T-cell (primary cell): ENCODE results near the gene NLRP10. TPM values are rescaled to one million over a fixed set of nuclear protein-coding genes. Genes with fewer than 3 reads are reported as not detected.

Experiments used
- ATAC-seq, 4 experiments: fragments of 200-7000 bp in 3 of 4; fragments of 150-1000 bp in 1 of 4; cut with Tn5 transposase; replicated peaks in 1 of 4; 1 replicate in 3 of 4; 2 replicates in 1 of 4; pipeline ENCODE4 v1.10.0; 2021; ENCODE audit warnings: moderate library complexity in 3 of 4, mild to moderate bottlenecking in 2 of 4, moderate number of reproducible peaks in 1 of 4
- CTCF ChIA-PET, 2 donors: fragments of 300-600 bp; sonication (Branson Sonifier 250); formaldehyde crosslinking; loops; one replicate each; lab custom pipeline; 2022; ENCODE audit warnings: antibody characterized with exemption in 2 of 2; lab: Charles Lee
- POLR2A ChIA-PET, 2 donors: fragments of 300-600 bp; sonication (Branson Sonifier 250); formaldehyde crosslinking; loops; one replicate each; lab custom pipeline; 2022; ENCODE audit warnings: antibody characterized with exemption in 2 of 2; lab: Charles Lee
- DNase-seq, 35 experiments: peaks; one replicate each; pipeline versions ENCODE4 v3.0.0 to v3.0.0-alpha.2; 2013 to 2023
- H3K27ac ChIP-seq: one replicate; pipeline ENCODE4 v1.5.1; 2013; ENCODE audit warnings: low read length
- H3K27me3 ChIP-seq, 2 experiments: replicated peaks in 1 of 2; 1 replicate in 1 of 2; 2 replicates in 1 of 2; pipeline versions ENCODE4 v1.6.1 to v1.7.0; 2013; ENCODE audit warnings: low read length in 1 of 2, mixed read lengths in 1 of 2; ENCODE audit not compliant: control insufficient read depth in 2 of 2, insufficient read depth in 2 of 2; ENCODE audit errors: extremely low read depth in 1 of 2
- H3K36me3 ChIP-seq, 2 donors: 1 replicate in 1 of 2; 2 replicates in 1 of 2; pipeline versions ENCODE4 v1.6.1 to v1.7.0; 2013; ENCODE audit warnings: low read length in 1 of 2; ENCODE audit not compliant: control insufficient read depth in 2 of 2, insufficient read depth in 1 of 2; ENCODE audit errors: extremely low read depth in 1 of 2
- H3K4me1 ChIP-seq, 2 experiments: 1 replicate in 1 of 2; 2 replicates in 1 of 2; pipeline versions ENCODE4 v1.6.1 to v1.7.0; 2013; ENCODE audit warnings: low read length in 2 of 2, mixed read lengths in 1 of 2; ENCODE audit not compliant: insufficient read depth in 2 of 2, control insufficient read depth in 1 of 2; ENCODE audit errors: extremely low read depth in 1 of 2
- H3K4me3 ChIP-seq, 2 donors: 1 replicate in 1 of 2; 2 replicates in 1 of 2; pipeline versions ENCODE4 v1.5.1 to v1.7.0; 2013; ENCODE audit warnings: mild to moderate bottlenecking in 2 of 2, low read length in 1 of 2, moderate library complexity in 1 of 2; ENCODE audit not compliant: control insufficient read depth in 1 of 2; ENCODE audit errors: extremely low read depth in 1 of 2
- H3K9me3 ChIP-seq: 2 replicates; pipeline ENCODE4 v1.7.0; 2013
- H3K27ac Mint-ChIP-seq, 2 donors: one replicate each; pipeline ENCODE4 v1.8.0; 2020 to 2021; ENCODE audit warnings: mild to moderate bottlenecking in 2 of 2, mixed read lengths in 2 of 2
- H3K27me3 Mint-ChIP-seq, 2 donors: one replicate each; pipeline ENCODE4 v1.8.0; 2021 to 2022; ENCODE audit warnings: mixed read lengths in 2 of 2
- H3K36me3 Mint-ChIP-seq: one replicate; pipeline ENCODE4 v1.8.0; 2021; ENCODE audit warnings: mixed read lengths
- H3K4me1 Mint-ChIP-seq, 3 donors: one replicate each; pipeline ENCODE4 v1.8.0; 2020 to 2022; ENCODE audit warnings: mixed read lengths in 3 of 3, mild to moderate bottlenecking in 1 of 3
- H3K4me3 Mint-ChIP-seq, 3 donors: one replicate each; pipeline ENCODE4 v1.8.0; 2020 to 2022; ENCODE audit warnings: mild to moderate bottlenecking in 3 of 3, mixed read lengths in 3 of 3, moderate library complexity in 3 of 3
- H3K9me3 Mint-ChIP-seq, 3 donors: one replicate each; pipeline ENCODE4 v1.8.0; 2020 to 2022; ENCODE audit warnings: mixed read lengths in 3 of 3
- WGBS: methylation state at CpG from one replicate; pipeline ENCODE4 v1.1.5; 2013; ENCODE audit warnings: missing lambda C conversion rate; ENCODE audit not compliant: insufficient coverage; 5-methylcytosine and 5-hydroxymethylcytosine counted together
- total RNA-seq, 35 experiments: library from RNA in 6 of 35; stranded (reverse) in 6 of 35; fragments of 120-200 nt in 1 of 35; gene quantifications; one replicate each; pipeline versions ENCODE4 v1.2.1 to v1.2.4 and lab custom pipeline; 2013 to 2026

Gene NLRP10
- total RNA-seq, 5 donors from 2014 or later (not counting 1 experiment from before 2014, with no cell fraction given), result not detected

- Histone ChIP-seq H3K4me1 (no peaks in the 10 kb centered on the region), H3K4me3 (no peak overlapping the region), H3K9me3 (no peaks in the 10 kb centered on the region), H3K27me3 (peaks cover 0 to 3% of the 10 kb centered on the region in 2 experiments), H3K27ac (no peak overlapping the region), H3K36me3 (no peaks in the 10 kb centered on the region)
- H3K4me1 Mint-ChIP-seq, result no peaks in the 10 kb centered on the region
- ChIA-PET POLR2A (no interaction called here), CTCF (no interaction called here)
- H3K27ac Mint-ChIP-seq, result no peak overlapping the region
- DNase-seq (no peak), ATAC-seq (no peak)
- H3K27me3 Mint-ChIP-seq, result peaks cover 12 to 19% of the 10 kb centered on the region in 2 donors
- no peaks in the 10 kb centered on the region for H3K36me3 Mint-ChIP-seq
- no CpG with 5 or more reads among the region's 1 CpG for WGBS
- no peak overlapping the region for H3K4me3 Mint-ChIP-seq
- H3K9me3 Mint-ChIP-seq, result peaks cover 0 to 4% (median 2%) of the 10 kb centered on the region in 3 donors
These were observed 10.1 kb downstream of the NLRP10 start for GRCh38 chr11:7955191-7955590.

GRCh38 chr11:7949934-7950333 lies 15.3 kb downstream of the NLRP10 start:
- POLR2A ChIA-PET, result no interaction called here
- no peak overlapping the region for H3K4me3 ChIP-seq
- H3K9me3 ChIP-seq, result no peaks in the 10 kb centered on the region
- CTCF ChIA-PET, result interaction anchor here in 1 of 2 donors (0.6 kb wide), 1 partner anchor 39 kb away, joined by 3 read pairs; no protein-coding TSS in a partner anchor
- no peaks in the 10 kb centered on the region for H3K4me1 ChIP-seq
- Mint-ChIP-seq H3K36me3 (no peaks in the 10 kb centered on the region), H3K27me3 (peaks cover 26 to 38% of the 10 kb centered on the region in 2 donors), H3K4me3 (no peak overlapping the region), H3K4me1 (no peaks in the 10 kb centered on the region), H3K27ac (no peak overlapping the region), H3K9me3 (no peaks in the 10 kb centered on the region)
- DNase-seq (no peak), ATAC-seq (no peak)
- H3K27me3 ChIP-seq, result peaks cover 0 to 9% of the 10 kb centered on the region in 2 experiments
- no CpG with 5 or more reads among the region's 1 CpG for WGBS
- no peaks in the 10 kb centered on the region for H3K36me3 ChIP-seq
- H3K27ac ChIP-seq, result no peak overlapping the region

GRCh38 chr11:7944123-7944522 lies 21.1 kb downstream of the NLRP10 start:
- H3K9me3 ChIP-seq, result no peaks in the 10 kb centered on the region
- H3K4me3 Mint-ChIP-seq, result no peak overlapping the region
- H3K27ac Mint-ChIP-seq, result no peak overlapping the region
- peaks cover 9 to 26% (median 24%) of the 10 kb centered on the region in 3 donors for H3K9me3 Mint-ChIP-seq
- DNase-seq, result no peak
- H3K4me1 ChIP-seq, result no peaks in the 10 kb centered on the region
- ChIA-PET POLR2A (interaction anchor here in 1 of 2 donors (0.5 kb wide), 1 partner anchor 1888 kb away, joined by 3 read pairs; no protein-coding TSS in a partner anchor), CTCF (no interaction called here)
- H3K4me3 ChIP-seq, result no peak overlapping the region
- no peak overlapping the region for H3K27ac ChIP-seq
- peaks cover 0 to 14% of the 10 kb centered on the region in 2 experiments for H3K27me3 ChIP-seq
- no peak for ATAC-seq
- no CpG with 5 or more reads among the region's 2 CpGs for WGBS
- no peaks in the 10 kb centered on the region for H3K36me3 Mint-ChIP-seq
- H3K4me1 Mint-ChIP-seq, result no peaks in the 10 kb centered on the region
- H3K27me3 Mint-ChIP-seq, result peaks cover 13 to 27% of the 10 kb centered on the region in 2 donors
- H3K36me3 ChIP-seq, result no peaks in the 10 kb centered on the region

GRCh38 chr11:7941608-7942007 lies 23.6 kb downstream of the NLRP10 start, which contains the start of gene OR10A3:
OR10A3 (minus strand) TSS chr11:7941708; CDS start chr11:7939520, 2,188 bp downstream.
- CTCF ChIA-PET, result no interaction called here
- Histone ChIP-seq H3K36me3 (no peaks in the 10 kb centered on the region), H3K27ac (no peak within 1 kb of the TSS), H3K9me3 (no peaks in the 10 kb centered on the region), H3K4me3 (no peak within 1 kb of the TSS), H3K27me3 (peaks cover 0 to 14% of the 10 kb centered on the region in 2 experiments), H3K4me1 (no peaks in the 10 kb centered on the region)
- ATAC-seq (no peak), DNase-seq (no peak)
- no CpG with 5 or more reads among the region's 2 CpGs for WGBS
- POLR2A ChIA-PET, result no interaction called here
- H3K36me3 Mint-ChIP-seq, result no peaks in the 10 kb centered on the region
- H3K4me1 Mint-ChIP-seq, result no peaks in the 10 kb centered on the region
- H3K27ac Mint-ChIP-seq, result no peak within 1 kb of the TSS
- H3K27me3 Mint-ChIP-seq, result peaks cover 14% of the 10 kb centered on the region in 2 donors
- H3K9me3 Mint-ChIP-seq, result peaks cover 9 to 26% (median 24%) of the 10 kb centered on the region in 3 donors
- no peak within 1 kb of the TSS for H3K4me3 Mint-ChIP-seq

- H3K4me3 ChIP-seq, result no peak overlapping the region
- ChIA-PET POLR2A (no interaction called here), CTCF (no interaction called here)
- no peak for ATAC-seq
- H3K36me3 ChIP-seq, result no peaks in the 10 kb centered on the region
- no peak overlapping the region for H3K4me3 Mint-ChIP-seq
- H3K27ac Mint-ChIP-seq, result no peak overlapping the region
- DNase-seq, result no peak
- H3K9me3 ChIP-seq, result no peaks in the 10 kb centered on the region
- peaks cover 18% of the 10 kb centered on the region in 2 donors for H3K27me3 Mint-ChIP-seq
- H3K9me3 Mint-ChIP-seq, result peaks cover 9 to 26% (median 24%) of the 10 kb centered on the region in 3 donors
- H3K4me1 ChIP-seq, result no peaks in the 10 kb centered on the region
- H3K4me1 Mint-ChIP-seq, result no peaks in the 10 kb centered on the region
- H3K27me3 ChIP-seq, result peaks cover 0 to 10% of the 10 kb centered on the region in 2 experiments
- no peaks in the 10 kb centered on the region for H3K36me3 Mint-ChIP-seq
- H3K27ac ChIP-seq, result no peak overlapping the region
- no CpG with 5 or more reads among the region's 5 CpGs for WGBS
These were observed 24.1 kb downstream of the NLRP10 start for GRCh38 chr11:7941146-7941545.

- H3K4me3 ChIP-seq, result no peak overlapping the region
- ChIA-PET POLR2A (no interaction called here), CTCF (interaction anchor here in 1 of 2 donors (0.7 kb wide), 1 partner anchor 50 kb away, joined by 3 read pairs; the partner anchor contains the start of gene EIF3F)
- H3K36me3 ChIP-seq, result no peaks in the 10 kb centered on the region
- no peak overlapping the region for H3K4me3 Mint-ChIP-seq
- H3K36me3 Mint-ChIP-seq, result no peaks in the 10 kb centered on the region
- H3K27ac Mint-ChIP-seq, result no peak overlapping the region
- DNase-seq (no peak), ATAC-seq (no peak)
- no peak overlapping the region for H3K27ac ChIP-seq
- H3K4me1 Mint-ChIP-seq, result no peaks in the 10 kb centered on the region
- peaks cover 0 to under 1% (median 0%) of the 10 kb centered on the region in 3 donors for H3K9me3 Mint-ChIP-seq
- peaks cover 0 to 6% of the 10 kb centered on the region in 2 experiments for H3K27me3 ChIP-seq
- H3K27me3 Mint-ChIP-seq, result peaks cover 38 to 39% of the 10 kb centered on the region in 2 donors
- WGBS, result no CpG with 5 or more reads among the region's 1 CpG
- no peaks in the 10 kb centered on the region for H3K9me3 ChIP-seq
- H3K4me1 ChIP-seq, result no peaks in the 10 kb centered on the region
These were observed 28.6 kb downstream of the NLRP10 start for GRCh38 chr11:7936615-7937014.
